Ovary (tissue), 1 donor: Measurements from ENCODE around the gene EFHD1.

Experiments
- EP300 ChIP-seq: sonication (generic); formaldehyde crosslinking; IDR thresholded peaks from one replicate; pipeline ENCODE4 v1.6.1; 2017; ENCODE audit warnings: antibody characterized with exemption
- POLR2A ChIP-seq: fragments of 450-650 bp; IDR thresholded peaks from one replicate; pipeline ENCODE4 v1.6.1; 2017; ENCODE audit warnings: antibody characterized with exemption, mild to moderate bottlenecking, moderate library complexity

- TF ChIP-seq EP300 (no peak), POLR2A (no peak)
Measured at GRCh38 chr2:232714969-232715368, 81.6 kb downstream of the EFHD1 start.
